Measurements from ENCODE around the gene EGFL7.
"Not testable (repeated sequence)": the region's sequence is repeated elsewhere in the genome, so short reads cannot be mapped to it uniquely, and the experiment has no call there.

The EGFL7 gene

DNA sequence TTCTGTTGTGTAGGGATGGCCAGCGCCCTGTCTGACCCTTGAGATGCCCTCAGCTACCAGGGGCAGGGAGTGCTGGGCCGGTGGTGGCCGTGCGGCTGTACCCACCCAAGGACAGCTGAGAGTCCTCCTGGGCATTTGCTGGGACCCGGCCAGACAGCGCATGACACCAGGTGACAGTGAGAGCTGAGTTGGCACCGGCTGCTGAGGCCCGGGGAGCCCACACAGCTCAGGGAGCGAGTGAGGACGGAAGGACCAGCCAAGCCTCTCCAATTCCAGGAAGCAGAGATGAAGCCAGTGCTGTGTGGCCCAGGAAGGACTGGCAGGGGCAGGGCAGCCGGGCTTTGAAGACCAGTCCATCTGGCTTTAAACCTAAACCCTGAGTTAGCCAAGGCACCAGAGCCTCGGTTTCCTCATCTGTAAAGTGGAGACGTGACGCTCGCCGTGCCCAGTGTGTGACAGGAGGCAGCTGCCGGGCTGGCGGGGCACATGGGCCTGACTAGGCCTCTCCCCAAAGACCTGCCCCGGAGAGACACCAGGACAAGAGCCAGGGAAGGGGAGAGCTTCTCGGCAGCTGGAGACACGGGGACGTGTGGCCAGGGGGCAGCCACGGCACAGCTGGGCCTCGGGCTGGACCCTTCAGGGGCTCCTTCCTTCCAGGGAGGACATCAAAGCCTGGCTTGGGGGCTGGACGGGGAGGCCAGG, 27.5 kb downstream of the EGFL7 start:
- no peak for DNase-seq

DNA sequence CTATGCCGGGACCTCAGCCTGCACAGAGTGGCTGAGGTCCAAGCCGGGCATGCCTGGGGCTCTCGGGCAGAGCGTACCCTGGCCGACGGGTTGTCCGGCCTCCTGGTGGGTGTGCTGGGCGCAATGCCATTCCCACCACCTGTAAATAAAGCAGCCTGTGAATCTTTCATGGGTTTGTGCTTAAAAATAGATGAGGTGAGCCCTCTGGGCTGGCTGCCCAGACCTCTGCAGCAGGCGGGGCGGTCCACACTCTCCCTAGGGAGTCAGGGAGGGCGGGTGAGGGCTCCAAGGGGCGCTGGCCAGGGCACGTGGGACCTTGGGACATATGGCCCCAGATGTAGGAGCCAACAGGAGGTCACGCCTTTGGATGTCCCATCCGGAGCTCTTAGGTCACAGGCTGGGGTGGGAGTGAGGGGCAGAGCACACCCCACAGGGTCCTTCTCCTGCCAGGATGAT, 28.1 kb downstream of the EGFL7 start:
- DNase-seq: no peak

DNA sequence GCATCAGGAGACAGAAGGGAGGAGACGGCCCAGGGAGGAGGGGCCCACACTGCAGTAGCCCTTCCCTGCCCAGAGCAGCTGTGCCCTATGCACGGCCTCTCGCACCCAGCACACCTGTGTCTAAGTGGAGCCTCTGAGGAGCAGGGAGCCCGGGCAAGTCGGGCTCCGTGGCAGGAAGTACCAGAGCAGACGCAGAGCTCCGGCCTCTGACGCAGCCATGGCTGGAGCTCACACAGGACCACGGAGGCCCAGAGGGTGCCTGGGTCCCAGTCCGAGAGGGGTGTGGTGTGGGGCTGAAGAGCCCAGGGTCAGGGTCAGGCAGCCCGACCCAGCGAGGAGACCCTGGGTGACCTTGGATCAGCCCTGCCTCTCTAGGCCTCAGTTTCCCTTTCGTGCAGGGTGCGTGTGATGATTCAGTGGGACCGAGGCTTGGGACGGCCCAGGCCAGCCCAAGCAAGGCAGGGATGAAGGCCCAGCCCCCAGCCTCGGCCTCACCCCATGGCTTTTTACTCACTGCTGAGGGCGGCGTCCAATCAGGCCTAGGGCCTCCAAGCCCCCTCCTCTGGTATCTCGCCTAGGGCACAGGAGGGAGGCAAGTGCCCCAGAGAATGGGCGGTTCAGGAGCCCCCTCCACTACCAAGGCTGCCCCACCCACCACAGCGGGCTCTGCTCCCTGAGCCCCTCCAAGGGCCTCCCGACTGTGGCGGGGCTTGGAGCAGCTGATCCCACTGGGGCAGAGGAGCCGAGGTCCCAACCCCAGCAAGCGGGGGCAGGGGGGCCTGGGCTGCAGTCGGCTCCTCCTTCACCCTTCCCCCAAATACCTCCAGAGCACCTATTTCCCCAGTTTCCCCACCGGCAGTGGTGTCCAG, 28.8 kb downstream of the EGFL7 start:
- no peak for DNase-seq

DNA sequence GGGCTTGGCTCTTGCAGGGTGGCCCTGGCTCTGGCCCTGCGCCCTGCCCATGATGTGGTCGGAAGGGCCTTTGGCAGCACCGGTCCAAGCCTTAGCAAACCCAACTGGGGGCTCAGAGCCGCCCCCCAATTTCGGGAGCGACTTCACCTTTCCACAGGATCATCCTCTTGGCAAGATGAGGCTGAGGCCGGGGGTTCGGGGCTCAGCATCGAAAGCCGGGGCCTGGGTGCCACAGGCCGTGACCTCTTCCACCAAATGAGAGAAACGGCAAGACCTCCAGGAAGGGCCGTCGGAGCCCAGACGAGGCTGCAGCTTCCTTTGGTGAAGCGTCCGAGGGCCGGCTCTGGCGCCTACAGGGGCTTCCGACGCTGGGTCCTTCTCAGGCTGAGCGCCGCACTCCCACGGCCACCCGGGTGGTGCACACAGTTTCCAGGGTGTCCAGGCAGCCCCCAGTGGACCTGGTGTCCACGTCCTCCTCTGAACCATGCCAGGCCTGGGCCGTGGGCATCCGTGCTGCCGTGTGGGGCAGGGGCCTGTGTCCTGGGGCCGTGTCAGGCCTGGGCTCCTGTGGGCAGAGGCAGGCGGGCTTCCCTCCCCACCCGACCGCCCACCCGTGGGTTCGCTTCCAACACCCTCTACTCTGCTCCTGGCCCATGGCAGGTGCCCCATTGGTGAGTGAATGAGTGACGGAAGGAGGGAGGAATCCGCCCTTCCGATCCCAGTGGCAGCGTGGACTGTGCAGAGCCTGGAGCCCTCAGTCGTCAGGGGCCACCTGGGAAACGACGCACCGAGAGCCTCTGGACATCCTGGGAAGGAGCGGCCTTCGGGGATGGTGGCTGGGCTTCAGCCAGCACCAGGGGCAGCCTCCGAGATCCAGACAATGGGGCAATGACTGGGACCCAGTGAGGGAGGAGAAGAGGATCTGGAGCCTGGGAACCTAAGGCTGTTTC, 29.7 kb downstream of the EGFL7 start:
- no peak for DNase-seq

DNA sequence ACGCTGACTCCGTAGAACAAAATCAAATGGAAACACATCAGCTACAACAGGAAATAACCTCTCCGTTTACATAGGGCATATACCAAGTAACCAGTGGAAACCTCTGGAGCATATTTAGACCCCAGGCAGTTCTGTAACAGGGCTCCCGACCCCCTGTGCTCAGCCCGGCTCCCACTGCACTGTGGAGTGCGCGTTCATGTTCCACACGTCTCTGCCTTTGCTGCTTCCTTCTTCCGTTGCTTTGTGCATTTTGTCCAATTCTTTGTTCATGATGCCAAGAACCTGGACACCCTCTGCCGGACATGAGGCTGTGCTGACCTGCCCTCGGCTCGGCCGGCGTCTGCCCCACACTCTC, 30.4 kb downstream of the EGFL7 start:
- no peak for DNase-seq

DNA sequence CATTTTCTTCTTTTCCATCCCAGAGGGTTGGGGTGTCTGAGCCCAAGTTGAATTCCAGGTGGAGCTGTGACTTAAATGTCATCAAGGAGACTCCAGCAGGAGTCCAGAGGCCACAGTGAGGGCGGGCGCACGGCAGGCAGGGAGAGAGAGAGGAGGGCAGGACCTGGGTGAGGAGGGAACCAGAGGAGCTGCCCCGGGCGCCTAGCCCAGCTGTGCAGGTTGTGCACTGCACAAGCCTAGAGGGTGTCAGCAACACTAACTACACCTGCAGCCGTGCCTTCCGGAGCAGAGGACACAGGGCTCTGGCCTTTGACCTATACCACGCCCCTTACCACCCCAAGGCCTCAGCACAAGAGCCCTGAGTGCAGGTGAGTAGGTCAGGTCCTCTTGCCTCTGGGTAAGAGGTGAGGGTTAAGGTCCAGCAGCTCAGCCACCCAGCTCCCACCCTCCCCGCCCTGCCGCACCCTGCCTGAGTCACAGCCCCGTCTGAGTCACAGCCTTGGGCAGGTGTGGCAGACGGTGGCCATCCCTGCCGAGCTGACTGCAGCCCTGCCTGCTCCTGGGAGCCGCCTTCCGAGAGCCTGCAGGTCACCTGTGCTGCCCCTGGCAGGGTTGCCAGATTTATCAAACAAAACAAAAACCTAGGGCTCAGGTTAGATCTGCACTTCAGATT, 30.9 kb downstream of the EGFL7 start:
- no peak for DNase-seq

DNA sequence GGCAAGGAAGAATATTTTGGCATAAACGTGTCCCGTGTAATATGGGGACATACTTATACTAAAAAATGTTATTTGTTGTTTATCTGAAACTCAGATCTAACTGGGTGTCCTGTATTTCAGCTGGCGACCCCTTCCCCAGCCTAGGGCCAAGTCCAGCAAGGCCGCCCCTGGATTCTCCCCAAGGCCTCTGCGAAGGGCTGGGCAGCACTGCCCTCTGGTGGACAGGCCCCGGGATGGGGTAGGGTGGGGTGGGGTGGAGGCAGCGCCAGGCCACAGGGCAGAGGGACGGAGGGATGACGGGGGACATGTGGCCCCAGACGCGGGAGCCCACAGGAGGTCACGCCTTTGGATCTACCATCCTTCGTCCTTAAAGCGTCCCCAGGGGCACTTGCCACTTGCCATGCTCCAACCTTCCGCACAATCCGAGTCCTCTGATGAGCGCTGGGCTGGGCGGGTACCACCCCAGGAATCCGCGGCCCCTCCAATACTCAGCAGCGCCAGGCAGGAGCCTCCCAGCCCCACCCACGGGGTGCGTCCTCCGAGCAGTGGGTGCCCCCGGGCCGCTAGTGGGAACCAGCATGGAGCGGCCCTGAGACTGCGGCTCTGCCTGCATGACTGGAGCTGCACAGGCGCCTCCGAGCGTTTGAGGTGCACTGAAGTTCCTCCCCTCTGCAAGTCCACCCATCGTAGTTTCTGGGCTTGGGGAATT, 31.6 kb downstream of the EGFL7 start:
- no peak for DNase-seq

DNA sequence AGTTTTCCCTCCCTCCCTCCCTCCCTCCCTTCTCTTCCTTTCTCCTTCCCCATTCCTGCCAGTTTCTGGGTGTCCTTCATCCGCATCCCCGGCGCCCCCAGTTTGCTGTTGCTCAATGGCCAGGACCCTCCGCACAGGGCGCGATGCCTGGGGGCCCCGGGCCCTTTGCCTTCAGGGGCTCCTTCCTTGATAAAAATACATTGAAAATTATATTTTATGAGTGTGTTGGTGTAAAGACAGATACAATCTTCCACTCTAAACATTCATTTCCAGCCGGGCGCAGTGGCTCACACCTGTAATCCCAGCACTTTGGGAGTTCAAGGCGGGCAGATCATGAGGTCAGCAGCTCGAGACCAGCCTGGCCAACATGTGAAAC, 32.1 kb downstream of the EGFL7 start:
- DNase-seq: no peak

DNA sequence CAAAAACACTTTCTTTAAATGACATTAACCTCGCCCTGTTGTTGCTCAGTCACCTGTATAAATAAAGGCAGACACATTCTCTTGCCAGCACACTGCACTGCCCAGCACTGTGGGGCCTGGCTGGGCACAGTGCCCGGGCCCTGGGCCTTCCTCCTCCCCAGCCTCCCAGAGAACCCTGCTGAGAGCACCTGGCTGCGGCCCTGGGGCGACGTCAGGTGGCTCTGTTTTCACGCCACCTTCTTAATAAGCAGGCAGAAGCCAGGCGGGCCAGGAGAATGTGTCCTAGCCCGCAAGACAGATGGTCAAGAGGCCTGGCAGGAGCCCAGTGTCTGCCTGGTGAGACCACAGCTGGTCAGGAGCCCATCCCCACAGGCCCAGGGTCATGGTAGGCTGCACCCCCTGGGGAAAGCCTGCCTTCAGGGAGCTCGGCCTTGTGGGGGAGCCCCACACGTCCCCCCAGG, 32.7 kb downstream of the EGFL7 start:
- peak; percentile 34 for DNase-seq

DNA sequence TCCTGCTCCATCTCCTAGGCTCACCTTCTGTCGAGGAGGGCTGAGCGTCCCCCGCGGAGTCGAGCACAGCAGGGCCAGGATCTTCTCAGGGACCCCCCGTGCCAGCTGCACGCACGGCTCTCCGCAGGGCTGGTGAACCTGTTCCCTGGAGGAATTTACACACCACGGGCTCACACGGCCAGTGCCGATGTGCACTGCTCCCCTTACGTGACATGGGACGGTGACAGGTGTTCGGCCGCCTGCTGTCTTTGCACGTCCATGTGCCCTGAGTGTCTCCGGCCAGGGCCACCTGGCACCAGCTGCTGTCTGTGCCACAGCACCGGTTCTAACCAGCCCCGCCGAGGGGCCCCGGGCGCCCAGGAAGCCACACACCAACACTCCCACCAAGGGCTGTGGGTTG, 33.2 kb downstream of the EGFL7 start:
- no peak for DNase-seq

DNA sequence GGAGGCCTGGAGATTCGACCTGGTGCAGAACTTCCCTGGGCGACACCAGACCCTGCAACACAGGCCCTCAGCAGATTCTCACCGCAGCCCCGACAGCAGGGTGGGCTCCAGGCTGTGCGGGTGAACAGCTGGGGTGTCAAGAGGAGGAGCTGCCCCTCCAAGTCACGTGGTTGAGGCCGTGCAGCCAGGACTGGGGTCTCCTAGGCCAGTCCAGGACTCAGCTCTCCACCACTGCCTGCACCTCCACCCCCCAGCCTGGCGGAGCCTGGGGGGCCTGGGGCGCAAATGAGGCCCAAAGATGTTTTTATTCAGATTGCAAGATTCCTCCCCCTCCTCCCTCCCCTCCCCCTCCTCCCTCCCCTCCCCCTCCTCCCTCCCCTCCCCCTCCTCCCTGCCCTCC, 33.8 kb downstream of the EGFL7 start:
- DNase-seq: no peak

DNA sequence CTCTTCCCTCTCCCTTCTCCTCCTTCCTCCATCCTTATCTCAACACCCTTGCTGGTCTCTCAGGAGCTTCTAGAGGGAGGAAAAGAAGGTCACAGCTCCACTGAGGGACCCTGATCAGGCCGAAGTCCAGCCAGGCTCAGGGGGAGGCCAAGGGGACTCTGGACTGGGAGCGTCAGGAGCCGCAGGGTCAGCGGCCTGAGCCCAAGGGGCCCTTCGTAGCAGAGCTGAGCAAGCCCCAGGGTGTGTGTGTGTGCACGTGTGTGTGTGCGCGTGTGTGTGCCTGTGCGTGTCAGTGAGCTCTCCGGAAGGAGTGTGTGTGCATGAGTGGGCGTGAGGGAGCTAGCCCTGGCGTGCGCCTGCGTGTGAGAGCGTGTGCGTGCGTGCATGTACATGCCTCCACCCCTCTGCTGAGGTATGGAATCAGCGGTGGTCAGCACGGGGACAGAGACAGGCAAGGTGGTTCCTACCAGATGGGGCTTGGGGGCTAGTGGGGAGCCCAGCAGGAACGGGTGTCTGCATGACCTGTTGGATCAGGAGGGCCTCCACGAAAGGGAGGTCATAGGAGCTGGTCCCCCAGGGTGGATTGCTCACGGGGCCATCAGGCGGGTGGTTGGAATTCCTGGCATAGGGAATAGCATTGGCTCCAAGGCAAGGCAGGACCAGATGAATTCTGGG, 34.6 kb downstream of the EGFL7 start:
- no peak for DNase-seq

DNA sequence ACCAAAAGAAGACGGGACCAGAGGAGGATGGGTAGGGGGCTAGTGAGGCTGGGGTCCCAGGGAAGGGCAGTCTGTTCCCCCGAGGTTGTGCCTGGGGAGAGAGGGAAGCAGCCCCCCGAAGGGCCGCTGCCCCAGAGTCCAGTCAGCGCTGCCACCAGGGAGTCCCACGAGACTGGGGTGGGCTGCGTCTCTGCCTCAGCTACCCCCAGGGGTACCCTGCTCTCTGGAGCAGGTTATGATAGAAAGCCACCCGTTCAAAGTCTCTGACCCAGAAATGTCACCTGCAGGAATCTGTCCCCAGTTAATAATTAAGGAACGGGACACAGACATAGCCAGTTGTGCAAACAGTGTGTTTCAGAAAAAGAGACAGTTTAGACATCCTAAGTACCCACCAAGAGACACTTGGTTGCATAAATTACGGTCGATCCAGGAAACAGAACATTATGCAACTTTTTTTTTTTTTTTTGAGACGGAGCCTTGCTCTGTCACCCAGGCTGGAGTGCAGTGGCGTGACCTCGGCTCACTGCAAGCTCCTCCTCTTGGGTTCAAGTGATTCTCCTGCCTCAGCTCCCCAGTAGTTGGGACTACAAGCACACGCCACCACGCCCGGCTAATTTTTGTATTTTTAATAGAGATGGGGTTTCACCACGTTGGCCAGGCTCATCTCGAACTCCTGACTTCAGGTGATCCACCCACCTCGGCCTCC, 35.3 kb downstream of the EGFL7 start:
- no peak for DNase-seq

DNA sequence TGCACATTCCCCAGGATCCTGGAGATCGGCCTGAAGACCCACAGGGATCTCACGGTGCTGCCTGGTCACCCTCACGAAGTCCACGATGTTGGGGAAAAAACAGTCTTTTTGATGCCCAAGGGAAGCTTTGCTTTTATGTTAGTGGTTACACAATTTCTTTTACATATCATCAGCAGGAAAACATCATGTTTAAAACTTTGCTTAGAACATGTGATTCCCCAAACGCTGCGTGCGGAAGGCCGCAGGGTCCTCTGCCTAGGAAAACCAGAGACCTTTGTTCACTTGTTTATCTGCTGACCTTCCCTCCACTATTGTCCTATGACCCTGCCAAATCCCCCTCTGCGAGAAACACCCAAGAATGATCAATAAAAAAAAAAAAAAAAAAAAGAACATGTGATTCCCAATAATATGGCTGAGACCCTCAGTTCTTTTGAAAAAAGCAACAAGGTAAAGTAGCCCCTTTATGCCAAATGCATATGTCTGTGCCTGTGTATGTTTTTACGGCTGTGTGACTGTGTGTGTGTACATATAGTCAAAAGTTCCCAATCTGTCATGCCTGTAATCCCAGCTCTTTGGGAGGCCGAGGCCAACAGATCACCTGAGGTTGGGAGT, 36.0 kb downstream of the EGFL7 start:
- no peak for DNase-seq

DNA sequence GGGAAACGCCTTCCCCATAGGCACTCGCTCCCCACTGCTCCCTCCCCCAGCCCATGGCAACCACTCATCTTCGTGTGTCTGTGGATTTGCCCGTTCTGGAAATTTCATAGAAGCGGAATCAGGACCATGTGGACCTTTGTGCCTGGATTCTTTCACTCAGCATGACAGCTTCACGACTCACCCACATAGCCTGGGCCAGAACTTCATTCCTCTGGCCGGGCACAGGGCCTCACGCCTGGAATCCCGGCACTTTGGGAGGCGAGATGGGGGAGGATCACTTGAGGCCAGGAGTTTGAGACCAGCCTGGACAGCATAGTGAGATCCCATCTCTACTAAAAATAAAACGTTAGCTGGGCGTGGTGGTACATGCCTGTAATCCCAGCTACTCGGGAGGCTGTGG, 37.6 kb downstream of the EGFL7 start:
- no peak for DNase-seq

DNA sequence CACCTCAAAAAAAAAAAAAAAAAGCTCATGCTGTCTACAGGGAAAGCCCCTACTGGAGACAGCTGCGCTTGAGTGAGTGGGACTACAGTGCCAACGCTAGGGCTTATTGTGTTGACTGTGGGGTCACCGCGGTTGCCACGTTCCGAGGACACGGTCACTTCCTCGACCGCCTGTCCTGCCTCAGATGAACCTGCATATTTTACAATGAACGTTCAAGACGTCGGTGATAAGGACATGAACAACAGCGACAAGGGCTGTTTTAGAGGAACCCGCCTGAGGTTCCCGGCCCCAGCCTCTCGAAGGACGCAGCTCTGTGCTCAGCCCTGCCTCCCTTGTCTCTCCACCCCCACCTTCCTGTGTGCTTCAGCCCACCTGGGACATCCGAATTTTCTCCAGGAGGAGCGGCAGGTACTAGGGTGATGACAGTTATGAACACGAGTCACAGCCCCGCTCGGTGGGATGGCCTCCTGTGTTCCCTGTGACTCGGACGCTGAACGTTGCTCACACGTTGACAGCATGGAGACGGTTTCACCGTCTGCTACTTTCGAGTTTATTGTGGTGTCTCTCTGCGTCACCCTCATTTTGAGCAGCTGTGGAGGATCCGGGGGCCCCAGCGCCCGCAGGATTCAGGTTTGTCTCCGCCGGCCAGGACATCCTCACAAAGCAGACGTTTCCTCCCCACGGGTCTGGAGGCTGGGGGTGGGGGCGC, 38.4 kb downstream of the EGFL7 start:
- no peak for DNase-seq

DNA sequence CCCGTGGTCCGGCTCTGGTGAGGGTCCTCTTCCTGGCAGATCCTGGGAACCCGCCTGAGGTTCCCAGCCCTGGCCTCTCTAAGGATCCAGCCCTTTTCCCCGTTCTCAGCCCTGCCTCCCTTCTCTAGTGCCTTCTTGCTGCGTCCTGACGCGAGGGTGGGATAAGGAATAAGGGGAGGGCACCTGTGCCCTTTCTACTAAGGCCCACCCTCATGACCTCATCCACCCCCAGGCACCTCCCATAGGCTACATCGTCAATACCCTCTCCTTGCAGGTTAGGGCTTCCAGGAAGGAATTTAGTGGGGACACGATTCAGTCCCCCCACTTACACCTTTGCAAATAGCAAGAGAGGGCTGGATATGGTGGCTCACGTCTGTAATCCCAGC, 38.9 kb downstream of the EGFL7 start:
- no peak for DNase-seq

DNA sequence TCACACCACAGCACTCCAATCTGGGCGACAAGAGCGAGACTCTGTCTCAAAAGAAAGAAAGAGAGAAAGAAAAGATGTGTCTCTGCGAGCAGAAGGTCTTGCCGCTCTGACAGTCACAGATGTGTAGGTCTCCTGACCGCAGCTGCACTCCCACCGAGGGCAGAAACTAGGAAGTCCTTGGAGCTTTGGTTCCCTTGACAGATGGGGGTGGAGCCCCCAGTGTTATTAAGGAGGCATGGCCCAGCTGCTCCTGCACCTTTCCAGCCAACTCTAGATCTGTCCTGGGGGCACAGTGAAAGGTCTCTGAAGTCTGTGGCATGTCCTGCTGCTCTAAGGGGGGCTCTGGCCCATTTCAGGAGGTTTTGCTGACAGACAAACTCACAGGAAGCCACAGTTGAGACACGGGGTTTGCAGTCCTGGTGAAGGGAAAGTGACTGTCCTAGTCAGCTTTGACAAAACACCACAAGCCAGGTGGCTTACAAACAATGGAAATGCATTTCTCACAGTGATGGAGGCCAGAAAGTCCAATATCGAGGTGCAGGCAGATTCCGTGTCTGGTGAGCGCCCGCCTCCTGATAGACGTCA, 40.7 kb downstream of the EGFL7 start:
- no peak for DNase-seq

DNA sequence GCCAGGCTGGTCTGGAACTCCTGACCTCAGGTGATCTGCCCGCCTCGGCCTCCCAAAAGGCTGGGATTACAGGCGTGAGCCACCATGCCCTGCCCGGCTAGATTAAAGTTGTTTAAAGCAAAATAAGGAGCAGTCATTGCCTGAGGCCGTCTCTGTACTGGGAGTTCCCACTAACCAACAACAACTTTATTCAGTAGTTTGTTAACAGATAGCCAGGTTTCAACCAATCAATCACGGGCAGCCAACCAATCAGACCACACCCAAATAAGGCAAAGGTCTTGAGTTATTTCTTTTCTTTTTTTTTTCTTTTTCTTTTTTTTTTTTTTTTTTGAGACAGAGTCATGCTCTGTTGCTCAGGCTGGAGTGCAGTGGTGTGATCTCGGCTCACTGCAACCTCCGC, 42.0 kb downstream of the EGFL7 start:
- DNase-seq: not testable (repeated sequence)

Measured in midbrain (tissue), 1 donor.